Nucleus accumbens (tissue), 56 donors: ENCODE measurements around the gene BCL2.
"Not testable (repeated sequence)": the region's sequence is repeated elsewhere in the genome, so short reads cannot be mapped to it uniquely, and the experiment has no call there.

ENCODE experiments used
- DNase-seq, 56 donors: peaks; one replicate each; lab custom pipeline; 2025; lab: John Stamatoyannopoulos, UW

The BCL2 gene

GRCh38 chr18:63207835-63208234 is 111.7 kb downstream of the BCL2 start:
- DNase-seq: no peak

GRCh38 chr18:63207143-63207790 is 112.3 kb downstream of the BCL2 start:
- no peak for DNase-seq

GRCh38 chr18:63206433-63207142 is 113.0 kb downstream of the BCL2 start:
- DNase-seq: no peak

- no peak for DNase-seq
Observed at GRCh38 chr18:63205791-63206252, 113.7 kb downstream of the BCL2 start.

- DNase-seq: no peak
Observed at GRCh38 chr18:63203497-63203896, 116.1 kb downstream of the BCL2 start.

GRCh38 chr18:63202828-63203227 is 116.7 kb downstream of the BCL2 start:
- peak in 15 of 56 donors; percentile 8 to 66 (median 38) for DNase-seq

GRCh38 chr18:63201456-63201855 is 118.1 kb downstream of the BCL2 start:
- not testable (repeated sequence) for DNase-seq

GRCh38 chr18:63199743-63200241 is 119.8 kb downstream of the BCL2 start:
- DNase-seq: no peak

GRCh38 chr18:63198868-63199742 is 120.5 kb downstream of the BCL2 start:
- DNase-seq: no peak

- DNase-seq: no peak
Observed at GRCh38 chr18:63198098-63198760, 121.3 kb downstream of the BCL2 start.

- DNase-seq: no peak
Observed at GRCh38 chr18:63197246-63197869, 122.2 kb downstream of the BCL2 start.

- DNase-seq: no peak
Observed at GRCh38 chr18:63195326-63196159, 124.0 kb downstream of the BCL2 start.

GRCh38 chr18:63192885-63193349 is 126.7 kb downstream of the BCL2 start:
- DNase-seq: no peak

- no peak for DNase-seq
Observed at GRCh38 chr18:63192126-63192884, 127.3 kb downstream of the BCL2 start.

GRCh38 chr18:63191413-63191812 is 128.2 kb downstream of the BCL2 start:
- DNase-seq: no peak

GRCh38 chr18:63190838-63191237 is 128.7 kb downstream of the BCL2 start:
- not testable (repeated sequence) for DNase-seq

GRCh38 chr18:63189817-63190216 is 129.8 kb downstream of the BCL2 start:
- no peak for DNase-seq

GRCh38 chr18:63189041-63189440 is 130.5 kb downstream of the BCL2 start:
- DNase-seq: no peak
